Naive thymus-derived CD4-positive, alpha-beta T cell (primary cell): ENCODE results near the gene IST1. TPM values are rescaled to one million over a fixed set of nuclear protein-coding genes. Genes with fewer than 3 reads are reported as not detected.

Experiments
- ATAC-seq: fragments of 150-1000 bp; cut with Tn5 transposase; 2 replicates; pipeline ENCODE4 v1.10.0; 2021; ENCODE audit warnings: mild to moderate bottlenecking, moderate library complexity
- CTCF ChIA-PET: fragments of 350-600 bp; sonication (Branson Sonifier 250); formaldehyde crosslinking; loops from one replicate; lab custom pipeline; 2021; ENCODE audit warnings: antibody characterized with exemption; lab: Charles Lee
- POLR2A ChIA-PET: fragments of 350-600 bp; sonication (Branson Sonifier 250); formaldehyde crosslinking; loops from one replicate; lab custom pipeline; 2021; ENCODE audit warnings: antibody characterized with exemption, inconsistent platforms; lab: Charles Lee
- DNase-seq, 9 donors: peaks; one replicate each; pipeline versions ENCODE4 v3.0.0 to v3.0.0-alpha.2; 2020 to 2022; ENCODE audit warnings: mixed read lengths in 1 of 9
- H3K27ac ChIP-seq: one replicate; pipeline ENCODE4 v1.7.0; 2013; ENCODE audit warnings: mild to moderate bottlenecking, low read depth, low read length, moderate library complexity
- H3K27me3 ChIP-seq, 2 donors: one replicate each; pipeline ENCODE4 v1.7.0; 2013; ENCODE audit warnings: low read length in 2 of 2, mild to moderate bottlenecking in 2 of 2, moderate library complexity in 2 of 2; ENCODE audit not compliant: control insufficient read depth in 2 of 2, insufficient read depth in 2 of 2
- H3K36me3 ChIP-seq, 3 experiments: 1 replicate in 2 of 3; 2 replicates in 1 of 3; pipeline ENCODE4 v1.7.0; 2013; ENCODE audit warnings: low read length in 3 of 3, mild to moderate bottlenecking in 3 of 3, moderate library complexity in 1 of 3; ENCODE audit not compliant: insufficient read depth in 3 of 3, control insufficient read depth in 2 of 3
- H3K4me1 ChIP-seq, 2 donors: one replicate each; pipeline ENCODE4 v1.7.0; 2013; ENCODE audit warnings: low read length in 2 of 2, mild to moderate bottlenecking in 2 of 2, moderate library complexity in 1 of 2; ENCODE audit not compliant: control insufficient read depth in 2 of 2, insufficient read depth in 2 of 2
- H3K4me3 ChIP-seq: 2 replicates; pipeline ENCODE4 v1.7.0; 2013; ENCODE audit warnings: mild to moderate bottlenecking, low read length
- H3K9me3 ChIP-seq, 3 experiments: 1 replicate in 2 of 3; 2 replicates in 1 of 3; pipeline ENCODE4 v1.7.0; 2013; ENCODE audit warnings: low read length in 3 of 3; ENCODE audit not compliant: control insufficient read depth in 2 of 3
- H3K27ac Mint-ChIP-seq, 9 donors: one replicate each; pipeline ENCODE4 v1.8.0; 2020 to 2022; ENCODE audit warnings: mixed read lengths in 9 of 9, mild to moderate bottlenecking in 8 of 9, moderate library complexity in 5 of 9, inconsistent platforms in 2 of 9
- H3K27me3 Mint-ChIP-seq, 5 donors: one replicate each; pipeline ENCODE4 v1.8.0; 2021 to 2022; ENCODE audit warnings: mixed read lengths in 5 of 5, mild to moderate bottlenecking in 1 of 5
- H3K36me3 Mint-ChIP-seq, 5 donors: one replicate each; pipeline ENCODE4 v1.8.0; 2020 to 2022; ENCODE audit warnings: mixed read lengths in 5 of 5, mild to moderate bottlenecking in 3 of 5, inconsistent platforms in 1 of 5
- H3K4me1 Mint-ChIP-seq, 7 donors: one replicate each; pipeline ENCODE4 v1.8.0; 2020 to 2022; ENCODE audit warnings: mixed read lengths in 7 of 7, mild to moderate bottlenecking in 3 of 7, inconsistent platforms in 1 of 7
- H3K4me3 Mint-ChIP-seq, 10 donors: one replicate each; pipeline ENCODE4 v1.8.0; 2020 to 2022; ENCODE audit warnings: mild to moderate bottlenecking in 10 of 10, mixed read lengths in 10 of 10, moderate library complexity in 6 of 10, inconsistent platforms in 2 of 10
- H3K9me3 Mint-ChIP-seq, 11 donors: one replicate each; pipeline ENCODE4 v1.8.0; 2020 to 2022; ENCODE audit warnings: mixed read lengths in 11 of 11, mild to moderate bottlenecking in 4 of 11, inconsistent platforms in 1 of 11, moderate library complexity in 1 of 11
- intact Hi-C, 2 donors: fragments of 100-400 bp; cut with micrococcal nuclease; formaldehyde crosslinking; loops; one replicate each; pipeline ENCODE4 v1.15.1; 2023
- polyA plus RNA-seq, 2 donors: library from polyadenylated mRNA; unstranded; fragments of 300-500 nt; fragmentation: Illumina TruSeq; gene quantifications; one replicate each; pipeline ENCODE4 v1.2.3, GENCODE V29; 2021
- total RNA-seq, 6 experiments: library from RNA in 5 of 6; stranded (reverse) in 5 of 6; gene quantifications; 1 replicate in 5 of 6; 2 replicates in 1 of 6; pipeline ENCODE4 v1.2.3 and lab custom pipeline; 2021 to 2026

The IST1 gene
- total and polyA plus RNA-seq, 7 experiments from 2014 or later, result 130 to 303 (median 283) TPM

DNA sequence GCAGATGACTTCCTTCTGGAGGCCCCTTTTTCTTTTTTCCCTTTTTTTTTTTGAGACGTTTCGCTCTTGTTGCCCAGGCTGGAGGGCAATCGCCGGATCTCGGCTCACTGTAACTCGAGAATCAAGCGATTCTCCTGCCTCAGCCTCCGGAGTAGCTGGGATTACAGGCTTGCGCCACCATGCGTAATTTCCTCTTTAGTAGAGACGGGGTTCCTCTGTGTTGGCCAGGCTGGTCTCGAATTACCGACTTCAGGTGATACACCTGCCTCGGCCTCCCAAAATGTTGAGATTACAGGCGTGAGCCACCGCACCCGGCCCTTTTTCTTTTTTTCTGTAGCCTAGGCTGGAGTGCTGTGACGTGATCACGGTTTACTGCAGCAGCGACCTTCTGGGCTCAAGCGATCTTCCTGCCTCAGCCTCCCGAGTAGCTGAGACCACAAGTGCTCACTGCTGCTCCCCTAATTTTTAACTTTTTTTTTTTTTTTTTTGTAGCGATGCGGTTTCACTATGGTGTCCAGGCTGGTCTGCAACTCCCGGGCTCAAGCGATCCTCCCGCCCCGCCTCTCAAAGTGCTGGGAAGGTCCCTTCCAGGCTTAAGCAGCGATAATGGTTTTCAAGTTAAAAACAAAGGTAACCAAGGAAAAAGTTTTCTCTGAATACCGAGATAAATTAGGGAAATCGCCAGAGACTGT, 956 bp upstream of the IST1 start:
- peak overlapping the region; percentile 92 to 98 (median 97) for H3K27ac Mint-ChIP-seq
- peak; percentile 2 for ATAC-seq
- CTCF ChIA-PET, result interaction anchor here (1.3 to 7.3 kb wide), 2 partner anchors 12 to 106 kb away, joined by 3 to 44 read pairs; partner anchors contain the start of gene ZNF821
- DNase-seq, result peak; percentile 15 to 44 (median 40)
- peak overlapping the region; percentile 95 to 99 (median 96) for H3K4me3 Mint-ChIP-seq
- H3K4me1 Mint-ChIP-seq, result peaks cover 18 to 36% (median 25%) of the 10 kb centered on the region in 7 donors
- Histone ChIP-seq H3K4me3 (peak overlapping the region; percentile 99), H3K9me3 (no peaks in the 10 kb centered on the region), H3K36me3 (peaks cover 0 to 11% (median 0%) of the 10 kb centered on the region in 3 experiments), H3K27me3 (no peaks in the 10 kb centered on the region), H3K27ac (peak overlapping the region; percentile 98), H3K4me1 (peaks cover 20 to 24% of the 10 kb centered on the region in 2 donors)
- no peaks in the 10 kb centered on the region for H3K27me3 Mint-ChIP-seq
- intact Hi-C loops, result loop anchor here (1.0 to 10.0 kb wide), 8 partner anchors 14 to 430 kb away; partner anchors contain the start of genes DHODH (in 2 of the 2) and ZNF23 (in 1 of the 2)
- peaks cover 0 to 4% (median 3%) of the 10 kb centered on the region in 5 donors for H3K36me3 Mint-ChIP-seq
- H3K9me3 Mint-ChIP-seq, result no peaks in the 10 kb centered on the region
- POLR2A ChIA-PET, result interaction anchor here (0.7 to 6.3 kb wide), 9 partner anchors 9 to 86 kb away, joined by 3 to 107 read pairs (median 4); partner anchors contain the start of genes AP1G1 and ZNF821

GRCh38 chr16:71895679-71896365, 491 bp downstream of the IST1 start:
- Histone ChIP-seq H3K27me3 (no peaks in the 10 kb centered on the region), H3K4me1 (peaks cover 22 to 25% of the 10 kb centered on the region in 2 donors), H3K9me3 (no peaks in the 10 kb centered on the region), H3K4me3 (peak overlapping the region; percentile 99), H3K36me3 (peaks cover 0 to 11% (median 0%) of the 10 kb centered on the region in 3 experiments), H3K27ac (peak overlapping the region; percentile 98)
- H3K36me3 Mint-ChIP-seq, result peaks cover 0 to 4% (median 3%) of the 10 kb centered on the region in 5 donors
- ATAC-seq (peak; percentile 32), DNase-seq (peak in 1 of 9 donors; percentile 14)
- intact Hi-C loops, result loop anchor here (1.0 to 10.0 kb wide), 12 partner anchors 12 to 431 kb away; partner anchors contain the start of genes ZNF821 (in 2 of the 2), ATXN1L (in 1 of the 2), DHODH (in 1 of the 2) and DHX38 (in 1 of the 2)
- ChIA-PET POLR2A (interaction anchor here (0.5 to 6.3 kb wide), 11 partner anchors 9 to 110 kb away, joined by 3 to 107 read pairs (median 4); partner anchors contain the start of genes AP1G1 and ZNF821), CTCF (interaction anchor here (0.6 to 7.3 kb wide), 3 partner anchors 13 to 118 kb away, joined by 4 to 44 read pairs (median 4); partner anchors contain the start of gene ZNF821)
- peaks cover 30 to 49% (median 33%) of the 10 kb centered on the region in 7 donors for H3K4me1 Mint-ChIP-seq
- H3K9me3 Mint-ChIP-seq, result no peaks in the 10 kb centered on the region
- H3K4me3 Mint-ChIP-seq, result peak overlapping the region; percentile 95 to 99 (median 96)
- H3K27me3 Mint-ChIP-seq, result no peaks in the 10 kb centered on the region
- H3K27ac Mint-ChIP-seq, result peak overlapping the region; percentile 92 to 98 (median 97)

DNA sequence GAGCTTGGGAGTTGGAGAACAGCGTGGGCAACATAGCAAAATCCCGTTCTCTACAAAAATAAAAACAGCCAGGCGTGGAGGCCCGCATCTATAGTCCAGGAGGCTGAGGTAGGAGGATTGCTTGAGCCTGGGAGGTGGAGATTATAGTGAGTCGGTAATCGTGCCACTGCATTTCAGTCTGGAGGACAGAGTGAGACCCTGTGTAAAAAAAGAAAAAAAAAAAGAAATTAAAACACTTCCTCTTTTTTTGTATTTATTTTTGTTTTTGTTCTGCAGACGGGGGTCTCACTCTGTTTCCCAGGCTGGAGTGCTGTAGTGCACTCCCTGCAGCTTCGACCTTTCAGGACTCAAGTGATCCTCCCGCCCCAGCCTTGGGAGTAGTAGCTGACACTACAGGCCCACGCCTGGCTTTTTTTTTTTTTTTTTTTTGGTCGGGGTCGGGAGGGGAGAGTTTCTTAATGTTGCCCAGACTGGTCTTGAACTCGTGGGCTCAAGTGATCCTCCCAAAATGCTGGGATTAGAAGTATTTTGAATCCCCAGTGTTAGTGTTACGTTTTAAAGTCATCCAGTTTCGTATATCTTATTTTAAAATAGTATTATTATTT, 1.5 kb downstream of the IST1 start:
- H3K9me3 ChIP-seq, result no peaks in the 10 kb centered on the region
- peak overlapping the region; percentile 99 for H3K4me3 ChIP-seq
- Mint-ChIP-seq H3K9me3 (no peaks in the 10 kb centered on the region), H3K4me1 (peaks cover 36 to 57% (median 37%) of the 10 kb centered on the region in 7 donors), H3K36me3 (peaks cover 0 to 8% (median 3%) of the 10 kb centered on the region in 5 donors), H3K27me3 (no peaks in the 10 kb centered on the region), H3K4me3 (peak overlapping the region; percentile 83 to 98 (median 96)), H3K27ac (peak overlapping the region; percentile 69 to 97 (median 85))
- peaks cover 25 to 29% of the 10 kb centered on the region in 2 donors for H3K4me1 ChIP-seq
- DNase-seq (no peak), ATAC-seq (no peak)
- intact Hi-C loops, result loop anchor here in 1 of 2 donors (10.0 kb wide), 1 partner anchor 432 kb away; the partner anchor contains the start of gene ZNF23
- ChIA-PET POLR2A (interaction anchor here (0.6 to 6.3 kb wide), 9 partner anchors 8 to 89 kb away, joined by 3 to 107 read pairs (median 5); partner anchors contain the start of genes AP1G1 and ZNF821), CTCF (interaction anchor here (7.3 kb wide), 1 partner anchor 14 kb away, joined by 44 read pairs; the partner anchor contains the start of gene ZNF821)
- H3K36me3 ChIP-seq, result peaks cover 0 to 11% (median 0%) of the 10 kb centered on the region in 3 experiments
- H3K27me3 ChIP-seq, result no peaks in the 10 kb centered on the region
- H3K27ac ChIP-seq, result peak overlapping the region; percentile 98

DNA sequence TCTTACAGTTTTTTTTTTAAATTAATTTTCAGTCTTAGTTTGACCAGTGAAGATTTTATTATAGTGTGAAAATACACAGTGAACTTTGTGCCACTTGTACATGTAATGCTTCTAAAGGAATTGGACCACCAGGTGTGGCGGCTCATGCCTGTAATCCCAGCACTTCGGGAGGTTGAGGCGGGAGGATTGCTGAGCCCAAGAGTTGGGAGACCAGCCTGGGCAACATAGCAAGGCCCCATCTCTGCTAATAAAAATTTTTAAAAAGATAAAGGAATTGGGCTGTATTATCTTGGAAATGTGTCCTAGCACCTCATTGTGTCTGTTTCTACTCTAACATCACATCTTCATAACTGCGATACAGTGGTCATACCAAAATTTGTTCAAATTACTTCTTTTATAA, 3.8 kb downstream of the IST1 start:
- Mint-ChIP-seq H3K4me3 (peak overlapping the region in 9 of 10 donors; percentile 20 to 96 (median 55)), H3K27ac (peak overlapping the region in 5 of 9 donors; percentile 28 to 89 (median 58)), H3K36me3 (peaks cover 0 to 9% (median 4%) of the 10 kb centered on the region in 5 donors), H3K27me3 (no peaks in the 10 kb centered on the region), H3K9me3 (no peaks in the 10 kb centered on the region), H3K4me1 (peaks cover 46 to 73% (median 56%) of the 10 kb centered on the region in 7 donors)
- intact Hi-C loops, result loop anchor here in 1 of 2 donors (10.0 kb wide), 1 partner anchor 434 kb away; the partner anchor contains the start of gene ZNF23
- H3K36me3 ChIP-seq, result peaks cover 0 to 17% (median 0%) of the 10 kb centered on the region in 3 experiments
- H3K27ac ChIP-seq, result no peak overlapping the region
- POLR2A ChIA-PET, result interaction anchor here (0.5 to 2.1 kb wide), 4 partner anchors 11 to 139 kb away, joined by 3 to 15 read pairs (median 6); partner anchors contain the start of gene AP1G1
- no peak overlapping the region for H3K4me3 ChIP-seq
- CTCF ChIA-PET, result interaction anchor here (0.6 to 0.8 kb wide), 2 partner anchors 12 to 15 kb away, joined by 3 to 7 read pairs; partner anchors contain the start of gene ZNF821
- peaks cover 35 to 40% of the 10 kb centered on the region in 2 donors for H3K4me1 ChIP-seq
- no peak for DNase-seq
- no peaks in the 10 kb centered on the region for H3K27me3 ChIP-seq
- H3K9me3 ChIP-seq, result no peaks in the 10 kb centered on the region
- ATAC-seq, result no peak

DNA sequence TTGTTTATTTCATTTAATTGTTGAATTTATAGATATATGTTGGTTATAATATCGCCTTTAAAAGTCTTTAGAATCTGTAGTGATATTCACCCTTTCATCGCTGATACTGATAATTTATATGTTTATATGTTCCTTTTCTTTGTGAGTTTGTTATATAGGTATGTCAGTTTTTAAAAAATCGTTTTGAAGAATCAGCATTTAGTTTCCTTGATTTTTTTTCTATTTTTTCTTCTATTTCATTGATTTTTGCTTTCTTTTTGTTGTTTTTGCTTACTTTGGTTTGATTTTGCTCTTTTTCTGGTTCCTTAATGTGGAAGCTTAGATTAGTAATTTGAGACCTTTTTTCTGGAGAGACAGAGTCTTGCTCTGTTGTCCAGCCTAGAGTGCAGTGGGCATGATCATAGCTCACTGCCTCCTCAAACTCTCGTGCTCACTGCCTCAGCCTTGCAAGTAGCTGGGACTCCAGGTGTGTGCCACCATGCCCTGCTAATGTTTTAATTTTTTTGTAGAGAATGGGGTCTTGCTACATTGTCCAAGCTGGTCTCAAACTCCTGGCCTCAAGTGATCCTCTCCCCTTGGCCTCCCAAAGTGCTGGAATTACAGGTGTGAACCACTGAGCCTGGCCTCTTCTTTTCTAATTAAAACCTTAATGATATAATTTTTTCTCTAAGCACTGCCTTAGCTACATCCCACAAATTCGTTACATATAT, 7.5 kb downstream of the IST1 start:
- Mint-ChIP-seq H3K9me3 (no peaks in the 10 kb centered on the region), H3K4me3 (peak overlapping the region in 8 of 10 donors; percentile 2 to 74 (median 54)), H3K4me1 (peaks cover 56 to 95% (median 66%) of the 10 kb centered on the region in 7 donors), H3K36me3 (peaks cover 0 to 8% (median 4%) of the 10 kb centered on the region in 5 donors), H3K27me3 (no peaks in the 10 kb centered on the region), H3K27ac (peak overlapping the region in 6 of 9 donors; percentile 15 to 84 (median 64))
- POLR2A ChIA-PET, result interaction anchor here (0.9 kb wide), 1 partner anchor 21 kb away, joined by 4 read pairs; no protein-coding TSS in a partner anchor
- CTCF ChIA-PET, result interaction anchor here (0.7 to 1.9 kb wide), 3 partner anchors 11 to 23 kb away, joined by 4 to 5 read pairs (median 4); no protein-coding TSS in a partner anchor
- H3K36me3 ChIP-seq, result peaks cover 0 to 6% (median 0%) of the 10 kb centered on the region in 3 experiments
- no peak for DNase-seq
- no peak overlapping the region for H3K4me3 ChIP-seq
- H3K9me3 ChIP-seq, result no peaks in the 10 kb centered on the region
- ATAC-seq, result no peak
- H3K27ac ChIP-seq, result no peak overlapping the region
- intact Hi-C loops, result loop anchor here in 1 of 2 donors (5.0 kb wide), 1 partner anchor 616 kb away; the partner anchor contains the start of gene CMTR2
- peaks cover 45 to 51% of the 10 kb centered on the region in 2 donors for H3K4me1 ChIP-seq
- H3K27me3 ChIP-seq, result no peaks in the 10 kb centered on the region
